ENCODE results near the gene BANP. TPM values are rescaled to one million over a fixed set of nuclear protein-coding genes. Genes with fewer than 3 reads are reported as not detected.
"Not testable (repeated sequence)": the region's sequence is repeated elsewhere in the genome, so short reads cannot be mapped to it uniquely, and the experiment has no call there.

BANP gene, protein sequence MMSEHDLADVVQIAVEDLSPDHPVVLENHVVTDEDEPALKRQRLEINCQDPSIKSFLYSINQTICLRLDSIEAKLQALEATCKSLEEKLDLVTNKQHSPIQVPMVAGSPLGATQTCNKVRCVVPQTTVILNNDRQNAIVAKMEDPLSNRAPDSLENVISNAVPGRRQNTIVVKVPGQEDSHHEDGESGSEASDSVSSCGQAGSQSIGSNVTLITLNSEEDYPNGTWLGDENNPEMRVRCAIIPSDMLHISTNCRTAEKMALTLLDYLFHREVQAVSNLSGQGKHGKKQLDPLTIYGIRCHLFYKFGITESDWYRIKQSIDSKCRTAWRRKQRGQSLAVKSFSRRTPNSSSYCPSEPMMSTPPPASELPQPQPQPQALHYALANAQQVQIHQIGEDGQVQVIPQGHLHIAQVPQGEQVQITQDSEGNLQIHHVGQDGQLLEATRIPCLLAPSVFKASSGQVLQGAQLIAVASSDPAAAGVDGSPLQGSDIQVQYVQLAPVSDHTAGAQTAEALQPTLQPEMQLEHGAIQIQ
- total RNA-seq: 41.5 and 53.9 TPM in 2 replicates
- long read RNA-seq, transcript BANP-217 (12 exons, 1,551 nt): major isoform, 6 of 111 reads
- long read RNA-seq, transcript BANP-202 (12 exons, 2,164 nt): minor isoform, 5 of 111 reads
- long read RNA-seq, partial matches to known transcripts: 15 of 111 reads
- long read RNA-seq, other reads (novel, unspliced or antisense): 82 of 111 reads

DNA sequence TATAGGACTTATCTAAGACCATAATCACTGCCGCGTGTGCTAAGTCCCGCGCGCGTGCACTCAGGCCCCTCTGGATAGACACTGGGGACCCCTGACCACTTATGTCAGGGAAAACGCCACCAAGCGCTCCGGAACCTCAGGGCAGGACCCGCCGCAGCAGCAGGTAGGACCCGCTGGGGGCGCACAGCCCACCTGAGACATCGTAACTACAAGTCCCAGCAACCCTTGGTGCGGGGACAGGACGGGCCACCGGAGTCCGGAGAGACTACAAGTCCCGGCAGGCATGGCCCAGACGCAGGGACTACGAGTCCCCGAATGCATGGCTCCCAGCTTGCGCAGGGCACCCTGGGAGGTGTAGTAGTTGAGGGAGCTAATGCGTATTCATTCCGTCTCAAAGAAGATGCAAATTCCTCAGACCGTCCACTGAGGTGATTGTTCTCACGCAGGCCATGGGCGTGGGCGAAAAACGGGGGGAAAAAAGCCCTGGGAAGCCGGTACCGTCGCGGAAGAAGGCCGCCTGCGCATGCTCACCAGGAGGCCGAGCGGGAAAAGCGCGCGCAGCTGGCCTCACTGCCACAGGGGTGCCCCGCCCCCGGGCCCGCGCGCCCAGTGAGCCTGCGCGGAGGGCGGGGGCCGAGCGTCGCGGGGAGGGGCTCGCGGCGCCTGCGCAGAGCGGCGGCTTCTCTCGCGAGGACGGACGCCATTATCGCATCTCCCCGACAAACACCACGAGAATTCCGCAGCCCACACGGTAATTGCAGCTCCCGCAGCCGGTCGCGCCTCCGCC is at the start of gene BANP:
Gene BANP, plus strand, starts transcription at position 670 of the 787 bp plus-strand sequence. CDS start 23,682 bp downstream, outside the sequence.
- Mint-ChIP-seq H3K27ac (peak within 1 kb of the TSS; percentile 100), H3K4me3 (ENCODE audit: low read depth) (peak within 1 kb of the TSS; percentile 99), H3K4me1 (ENCODE audit: low read depth) (peaks cover 26% of the 10 kb centered on the region), H3K27me3 (no peaks in the 10 kb centered on the region), H3K9me3 (ENCODE audit: low read depth) (no peaks in the 10 kb centered on the region), H3K36me3 (ENCODE audit: insufficient read depth) (peaks cover 3% of the 10 kb centered on the region)
- DNase-seq (ENCODE audit: low spot score, unreplicated experiment): peak; percentile 93
- TF ChIP-seq, protein P1, sequence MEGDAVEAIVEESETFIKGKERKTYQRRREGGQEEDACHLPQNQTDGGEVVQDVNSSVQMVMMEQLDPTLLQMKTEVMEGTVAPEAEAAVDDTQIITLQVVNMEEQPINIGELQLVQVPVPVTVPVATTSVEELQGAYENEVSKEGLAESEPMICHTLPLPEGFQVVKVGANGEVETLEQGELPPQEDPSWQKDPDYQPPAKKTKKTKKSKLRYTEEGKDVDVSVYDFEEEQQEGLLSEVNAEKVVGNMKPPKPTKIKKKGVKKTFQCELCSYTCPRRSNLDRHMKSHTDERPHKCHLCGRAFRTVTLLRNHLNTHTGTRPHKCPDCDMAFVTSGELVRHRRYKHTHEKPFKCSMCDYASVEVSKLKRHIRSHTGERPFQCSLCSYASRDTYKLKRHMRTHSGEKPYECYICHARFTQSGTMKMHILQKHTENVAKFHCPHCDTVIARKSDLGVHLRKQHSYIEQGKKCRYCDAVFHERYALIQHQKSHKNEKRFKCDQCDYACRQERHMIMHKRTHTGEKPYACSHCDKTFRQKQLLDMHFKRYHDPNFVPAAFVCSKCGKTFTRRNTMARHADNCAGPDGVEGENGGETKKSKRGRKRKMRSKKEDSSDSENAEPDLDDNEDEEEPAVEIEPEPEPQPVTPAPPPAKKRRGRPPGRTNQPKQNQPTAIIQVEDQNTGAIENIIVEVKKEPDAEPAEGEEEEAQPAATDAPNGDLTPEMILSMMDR (IDR thresholded peaks at IDR 0.05; ENCODE audit: unreplicated experiment): peak; percentile 74

DNA sequence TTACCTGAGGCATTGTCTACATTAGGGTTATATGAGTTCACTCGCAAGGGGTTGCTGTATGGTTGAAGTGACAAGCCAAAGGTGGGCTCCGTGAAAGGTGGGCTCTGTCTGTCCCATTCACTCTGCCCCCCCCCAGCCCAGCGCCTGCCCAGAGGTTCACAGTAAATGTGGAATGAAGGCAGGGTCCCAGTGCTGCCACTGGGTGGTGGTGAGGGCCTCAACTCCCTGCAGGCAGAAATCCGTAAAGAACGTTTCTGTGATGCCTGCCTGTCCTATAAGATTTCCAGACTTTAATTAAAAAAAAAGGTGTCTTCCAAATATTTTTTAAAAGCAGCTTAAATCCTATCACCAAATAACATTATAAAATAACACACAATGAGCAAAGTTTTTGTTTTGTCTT is 46.3 kb upstream of the BANP start:
- not testable (repeated sequence) for DNase-seq (ENCODE audit: low spot score, unreplicated experiment); H3K36me3 Mint-ChIP-seq (ENCODE audit: insufficient read depth); H3K9me3 Mint-ChIP-seq (ENCODE audit: low read depth); H3K4me3 Mint-ChIP-seq (ENCODE audit: low read depth); H3K4me1 Mint-ChIP-seq (ENCODE audit: low read depth); H3K27ac Mint-ChIP-seq
- peaks cover 12% of the 10 kb centered on the region for H3K27me3 Mint-ChIP-seq

DNA sequence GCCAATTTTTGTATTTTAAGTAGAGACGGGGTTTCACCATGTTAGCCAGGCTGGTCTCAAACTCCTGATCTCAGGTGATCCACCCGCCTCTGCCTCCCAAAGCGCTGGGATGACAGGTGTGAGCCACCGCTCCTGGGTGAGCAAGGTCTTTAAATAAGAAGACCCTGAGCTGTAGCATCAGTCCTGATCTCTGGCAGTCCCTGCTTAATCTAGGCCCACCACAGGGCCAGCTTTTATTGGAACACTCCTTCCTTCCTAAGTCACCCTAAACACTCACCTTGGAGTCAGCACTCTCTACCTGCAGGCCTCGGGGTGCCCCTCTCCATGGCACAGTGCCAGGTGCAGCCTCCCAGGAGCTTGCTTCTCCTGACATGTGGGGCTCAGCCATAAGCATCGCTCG is 45.7 kb upstream of the BANP start:
- H3K27me3 Mint-ChIP-seq: peaks cover 12% of the 10 kb centered on the region
- not testable (repeated sequence) for DNase-seq (ENCODE audit: low spot score, unreplicated experiment); H3K36me3 Mint-ChIP-seq (ENCODE audit: insufficient read depth); H3K4me1 Mint-ChIP-seq (ENCODE audit: low read depth); H3K4me3 Mint-ChIP-seq (ENCODE audit: low read depth); H3K9me3 Mint-ChIP-seq (ENCODE audit: low read depth); H3K27ac Mint-ChIP-seq

DNA sequence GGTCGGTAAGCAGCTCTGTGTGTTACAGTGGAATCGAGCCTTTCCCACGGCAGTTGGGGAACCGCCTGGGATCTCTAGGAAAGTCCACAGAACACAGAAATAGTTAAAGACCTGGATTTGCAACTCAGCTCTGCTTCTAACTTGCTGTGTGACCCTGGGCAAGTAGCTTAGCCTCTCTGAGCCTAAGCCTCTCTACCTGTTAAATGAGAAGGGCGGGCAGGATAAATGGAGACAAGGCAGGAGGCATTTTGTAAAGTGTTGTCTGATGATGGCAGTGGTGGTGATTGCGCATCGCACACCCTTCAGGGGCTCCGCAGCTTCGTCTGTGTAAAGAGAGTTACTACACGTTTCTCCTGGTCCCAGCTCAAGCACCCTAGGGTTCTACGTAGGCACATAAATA is 43.1 kb upstream of the BANP start:
- DNase-seq (ENCODE audit: low spot score, unreplicated experiment); H3K4me1 Mint-ChIP-seq (ENCODE audit: low read depth); H3K9me3 Mint-ChIP-seq (ENCODE audit: low read depth); H3K36me3 Mint-ChIP-seq (ENCODE audit: insufficient read depth); H3K4me3 Mint-ChIP-seq (ENCODE audit: low read depth); H3K27ac Mint-ChIP-seq: not testable (repeated sequence)
- H3K27me3 Mint-ChIP-seq: peaks cover 17% of the 10 kb centered on the region

DNA sequence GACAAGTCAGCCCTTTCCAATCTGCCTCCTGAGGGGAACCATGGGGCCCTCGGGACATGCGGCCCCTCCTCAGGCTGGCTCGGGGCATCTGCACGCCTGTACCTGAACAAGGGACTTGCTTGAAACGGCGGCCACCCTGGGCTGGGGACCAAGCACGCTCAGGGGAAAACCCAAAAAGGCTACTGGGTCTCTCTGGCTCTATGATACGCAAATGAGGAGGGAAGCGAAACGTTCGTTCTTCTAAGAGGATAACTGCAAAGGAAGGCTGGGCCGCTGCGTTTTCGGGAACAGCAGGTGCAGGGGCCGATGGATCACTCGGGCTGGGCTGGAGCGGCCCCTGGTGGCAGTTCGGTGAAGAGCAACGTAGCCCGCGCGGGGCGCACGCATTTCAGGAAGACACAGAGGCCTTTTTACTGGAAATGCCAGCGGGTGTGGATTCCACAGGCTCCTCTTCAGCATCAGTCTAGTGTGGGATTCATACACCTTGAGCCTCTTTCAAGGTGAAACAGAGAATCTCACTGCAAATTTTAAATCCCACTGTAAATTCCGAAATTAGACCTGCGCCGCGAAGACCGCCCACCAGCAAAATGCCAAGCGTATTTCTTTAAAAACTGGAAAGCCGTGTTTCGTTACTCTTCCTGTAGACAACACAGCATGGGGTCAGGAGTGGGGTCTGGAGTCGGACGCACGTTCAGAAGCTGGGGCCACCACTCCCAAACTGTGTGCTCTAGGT is 41.9 kb upstream of the BANP start:
- peaks cover 17% of the 10 kb centered on the region for H3K27me3 Mint-ChIP-seq
- TF ChIP-seq, protein P1 (IDR thresholded peaks at IDR 0.05; ENCODE audit: unreplicated experiment): peak; percentile 92
- H3K4me1 Mint-ChIP-seq (ENCODE audit: low read depth); H3K36me3 Mint-ChIP-seq (ENCODE audit: insufficient read depth); H3K9me3 Mint-ChIP-seq (ENCODE audit: low read depth); H3K27ac Mint-ChIP-seq; H3K4me3 Mint-ChIP-seq (ENCODE audit: low read depth): not testable (repeated sequence)
- DNase-seq (ENCODE audit: low spot score, unreplicated experiment): peak; percentile 78

DNA sequence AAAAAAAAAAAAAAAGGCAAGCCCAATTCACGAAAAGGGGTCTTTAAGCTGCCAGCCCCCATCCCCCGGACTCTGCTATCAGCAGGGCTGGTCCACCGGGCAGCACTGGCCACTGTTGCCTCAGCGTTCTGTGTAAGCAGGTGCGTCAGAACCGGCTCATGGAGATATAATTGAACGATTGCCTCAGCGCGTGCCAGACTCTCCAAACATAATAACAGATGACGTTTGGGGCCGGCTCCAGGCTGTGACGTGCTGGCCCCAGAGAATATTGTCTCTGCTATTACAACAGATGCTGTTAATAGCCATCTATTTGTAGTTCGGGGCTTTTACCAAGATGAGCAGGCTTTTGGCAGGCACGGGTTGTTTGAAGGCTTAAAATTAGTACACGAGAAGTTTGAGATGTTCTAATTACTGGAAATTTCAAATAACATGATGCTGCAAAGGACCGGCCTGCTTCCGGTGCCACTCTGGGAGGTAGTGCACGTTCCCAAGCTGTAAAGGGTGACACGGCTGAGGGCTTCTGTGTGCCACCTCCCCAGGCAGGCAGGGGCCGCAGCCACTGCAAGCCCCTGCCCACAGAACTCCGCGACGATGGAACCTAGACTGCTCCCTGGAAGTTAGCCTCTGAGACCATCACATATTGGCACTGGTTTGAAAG is 40.0 kb upstream of the BANP start:
- not testable (repeated sequence) for DNase-seq (ENCODE audit: low spot score, unreplicated experiment); H3K4me3 Mint-ChIP-seq (ENCODE audit: low read depth); H3K9me3 Mint-ChIP-seq (ENCODE audit: low read depth); H3K4me1 Mint-ChIP-seq (ENCODE audit: low read depth); H3K36me3 Mint-ChIP-seq (ENCODE audit: insufficient read depth)
- peak overlapping the region; percentile 56 for H3K27ac Mint-ChIP-seq
- H3K27me3 Mint-ChIP-seq: peaks cover 17% of the 10 kb centered on the region

DNA sequence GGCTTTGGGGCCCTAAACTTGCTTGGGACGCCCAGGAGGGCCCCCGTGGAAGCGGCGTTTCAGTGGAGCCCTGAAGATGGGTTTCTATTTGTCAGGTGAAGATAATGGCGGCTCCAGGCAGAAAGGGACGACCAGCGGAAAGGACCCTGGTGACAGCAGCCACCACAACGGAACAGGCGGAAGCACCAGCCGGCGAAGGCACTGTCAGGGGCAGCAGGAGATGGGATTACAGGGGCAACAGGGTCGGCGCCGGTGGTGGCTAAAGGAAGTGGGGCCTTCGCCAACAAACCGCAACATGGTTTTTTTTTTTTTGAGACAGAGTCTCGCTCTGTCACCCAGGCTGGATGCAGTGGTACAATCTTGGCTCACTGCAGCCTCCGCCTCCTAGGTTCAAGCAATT is 38.5 kb upstream of the BANP start:
- not testable (repeated sequence) for H3K4me3 Mint-ChIP-seq (ENCODE audit: low read depth); DNase-seq (ENCODE audit: low spot score, unreplicated experiment); H3K4me1 Mint-ChIP-seq (ENCODE audit: low read depth); H3K36me3 Mint-ChIP-seq (ENCODE audit: insufficient read depth); H3K9me3 Mint-ChIP-seq (ENCODE audit: low read depth)
- H3K27ac Mint-ChIP-seq: peak overlapping the region; percentile 11
- H3K27me3 Mint-ChIP-seq: peaks cover 19% of the 10 kb centered on the region

DNA sequence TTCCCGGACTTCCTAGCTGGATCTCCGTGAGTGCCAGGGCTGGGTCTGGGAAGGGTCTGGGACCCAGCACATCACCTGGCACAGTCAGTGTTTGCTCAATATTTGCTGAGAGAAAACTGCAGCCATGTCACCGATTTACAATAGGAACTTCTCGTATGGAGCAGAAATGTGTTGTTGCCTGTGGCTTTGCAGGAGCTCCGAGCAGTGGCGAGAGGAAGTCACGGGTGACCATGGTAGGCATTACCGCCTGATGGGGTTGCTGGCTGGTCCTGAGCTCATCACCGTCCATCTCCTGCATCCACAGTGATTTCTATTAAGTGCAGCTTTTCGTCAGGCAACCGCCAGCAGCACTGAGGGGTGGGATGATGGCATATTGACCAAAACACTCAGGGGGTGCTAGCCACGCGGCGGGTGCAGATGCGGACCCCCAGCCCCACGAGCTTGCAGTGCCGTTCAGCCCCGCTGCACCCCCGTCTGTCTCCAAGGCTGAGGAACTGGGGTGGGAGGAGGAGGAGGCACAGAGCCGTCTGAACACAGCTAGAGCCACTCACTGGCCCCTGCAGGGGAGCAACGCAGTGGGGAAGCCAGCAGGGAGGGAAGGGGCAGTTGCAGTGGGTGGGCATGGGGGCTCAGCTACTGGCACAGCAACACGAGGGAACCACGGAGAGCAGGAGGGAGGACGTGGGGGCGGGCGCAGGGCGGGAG is 37.1 kb upstream of the BANP start:
- H3K4me1 Mint-ChIP-seq (ENCODE audit: low read depth); H3K4me3 Mint-ChIP-seq (ENCODE audit: low read depth); H3K36me3 Mint-ChIP-seq (ENCODE audit: insufficient read depth); H3K27ac Mint-ChIP-seq; H3K9me3 Mint-ChIP-seq (ENCODE audit: low read depth); DNase-seq (ENCODE audit: low spot score, unreplicated experiment): not testable (repeated sequence)
- peaks cover 18% of the 10 kb centered on the region for H3K27me3 Mint-ChIP-seq

Data from progenitor cell of endocrine pancreas (in vitro differentiated cells).